IPS-15b (cell line): ENCODE data around the gene OIP5.
"Not testable (repeated sequence)": the region's sequence is repeated elsewhere in the genome, so short reads cannot be mapped to it uniquely, and the experiment has no call there.

ENCODE experiments used
- H3K27me3 ChIP-seq: one replicate; pipeline ENCODE4 v1.6.1; 2013; ENCODE audit warnings: low read length; ENCODE audit not compliant: control insufficient read depth, insufficient read depth
- H3K36me3 ChIP-seq: one replicate; pipeline ENCODE4 v1.6.1; 2013; ENCODE audit warnings: low read length; ENCODE audit not compliant: control insufficient read depth, insufficient read depth
- H3K4me1 ChIP-seq: one replicate; pipeline ENCODE4 v1.6.1; 2013; ENCODE audit warnings: mild to moderate bottlenecking, low read length; ENCODE audit not compliant: control insufficient read depth, insufficient read depth
- H3K4me3 ChIP-seq: one replicate; pipeline ENCODE4 v1.5.1; 2013; ENCODE audit warnings: low read depth, low read length
- H3K9ac ChIP-seq: one replicate; pipeline ENCODE4 v1.6.1; 2013; ENCODE audit warnings: low read depth, mild to moderate bottlenecking, low read length
- H3K9me3 ChIP-seq: one replicate; pipeline ENCODE4 v1.6.1; 2013; ENCODE audit warnings: mild to moderate bottlenecking, low read length; ENCODE audit not compliant: control insufficient read depth, insufficient read depth

OIP5 gene

GRCh38 chr15:41334293-41335120 is 2.1 kb upstream of the OIP5 start:
- Histone ChIP-seq H3K27me3 (no peaks in the 10 kb centered on the region), H3K4me3 (peak overlapping the region; percentile 27), H3K9me3 (no peaks in the 10 kb centered on the region), H3K4me1 (peaks cover 4% of the 10 kb centered on the region), H3K36me3 (peaks cover 7% of the 10 kb centered on the region), H3K9ac (no peak overlapping the region)

GRCh38 chr15:41333026-41333562 is 703 bp upstream of the OIP5 start:
- Histone ChIP-seq H3K4me3 (peak overlapping the region; percentile 99), H3K27me3 (no peaks in the 10 kb centered on the region), H3K9me3 (no peaks in the 10 kb centered on the region), H3K4me1 (peaks cover 4% of the 10 kb centered on the region), H3K36me3 (peaks cover 7% of the 10 kb centered on the region), H3K9ac (peak overlapping the region; percentile 89)

GRCh38 chr15:41331833-41332193 is 578 bp downstream of the OIP5 start:
- H3K36me3 ChIP-seq: peaks cover 2% of the 10 kb centered on the region
- H3K4me3 ChIP-seq: peak overlapping the region; percentile 99
- no peaks in the 10 kb centered on the region for H3K27me3 ChIP-seq
- no peaks in the 10 kb centered on the region for H3K9me3 ChIP-seq
- H3K4me1 ChIP-seq: peaks cover 4% of the 10 kb centered on the region
- peak overlapping the region; percentile 98 for H3K9ac ChIP-seq

- Histone ChIP-seq H3K4me3 (peak overlapping the region; percentile 99), H3K9me3 (no peaks in the 10 kb centered on the region), H3K36me3 (no peaks in the 10 kb centered on the region), H3K4me1 (peaks cover 3% of the 10 kb centered on the region), H3K9ac (peak overlapping the region; percentile 98), H3K27me3 (no peaks in the 10 kb centered on the region)
Measured at GRCh38 chr15:41331281-41331680, 1.1 kb downstream of the OIP5 start.

- Histone ChIP-seq H3K36me3 (peaks cover 4% of the 10 kb centered on the region), H3K4me3 (no peak overlapping the region), H3K9me3 (no peaks in the 10 kb centered on the region), H3K4me1 (no peaks in the 10 kb centered on the region), H3K9ac (no peak overlapping the region), H3K27me3 (no peaks in the 10 kb centered on the region)
Measured at GRCh38 chr15:41323611-41324010, 8.8 kb downstream of the OIP5 start.

GRCh38 chr15:41320805-41321330 is 11.5 kb downstream of the OIP5 start:
- H3K9ac ChIP-seq, H3K9me3 ChIP-seq, H3K36me3 ChIP-seq: not testable (repeated sequence)

GRCh38 chr15:41309226-41309905 is 23.0 kb downstream of the OIP5 start:
- Histone ChIP-seq H3K27me3 (no peaks in the 10 kb centered on the region), H3K9ac (no peak overlapping the region), H3K9me3 (no peaks in the 10 kb centered on the region), H3K36me3 (peaks cover 2% of the 10 kb centered on the region), H3K4me3 (no peak overlapping the region), H3K4me1 (no peaks in the 10 kb centered on the region)

More at GRCh38 chr15:41320805-41321330, 11.5 kb downstream of the OIP5 start:
- H3K27me3 ChIP-seq, H3K4me1 ChIP-seq, H3K4me3 ChIP-seq: not testable (repeated sequence)

- no peaks in the 10 kb centered on the region for H3K27me3 ChIP-seq
- peaks cover 10% of the 10 kb centered on the region for H3K4me1 ChIP-seq
- no peaks in the 10 kb centered on the region for H3K9me3 ChIP-seq
- no peak overlapping the region for H3K4me3 ChIP-seq
- H3K36me3 ChIP-seq: peaks cover under 1% of the 10 kb centered on the region
- no peak overlapping the region for H3K9ac ChIP-seq
Measured at GRCh38 chr15:41307679-41308078, 24.7 kb downstream of the OIP5 start.

GRCh38 chr15:41304149-41304770 is 28.1 kb downstream of the OIP5 start:
- no peak overlapping the region for H3K9ac ChIP-seq
- no peaks in the 10 kb centered on the region for H3K9me3 ChIP-seq

GRCh38 chr15:41301587-41301986 is 30.8 kb downstream of the OIP5 start:
- peaks cover 9% of the 10 kb centered on the region for H3K36me3 ChIP-seq
- H3K4me3 ChIP-seq: no peak overlapping the region
- H3K4me1 ChIP-seq: peaks cover 10% of the 10 kb centered on the region
- no peaks in the 10 kb centered on the region for H3K27me3 ChIP-seq
- H3K9me3 ChIP-seq: no peaks in the 10 kb centered on the region
- H3K9ac ChIP-seq: no peak overlapping the region

More at GRCh38 chr15:41304149-41304770, 28.1 kb downstream of the OIP5 start:
- Histone ChIP-seq H3K4me1 (peaks cover 10% of the 10 kb centered on the region), H3K36me3 (no peaks in the 10 kb centered on the region), H3K4me3 (no peak overlapping the region), H3K27me3 (no peaks in the 10 kb centered on the region)

GRCh38 chr15:41301139-41301538 is 31.3 kb downstream of the OIP5 start:
- not testable (repeated sequence) for H3K36me3 ChIP-seq, H3K9me3 ChIP-seq, H3K27me3 ChIP-seq, H3K9ac ChIP-seq, H3K4me1 ChIP-seq, H3K4me3 ChIP-seq
